Liver (tissue), 9 donors: ENCODE results near the gene RAB6A. TPM values are rescaled to one million over a fixed set of nuclear protein-coding genes. Genes with fewer than 3 reads are reported as not detected.

Experiments used
- DNase-seq: peaks from one replicate; pipeline ENCODE4 v3.0.0-alpha.2; 2017; ENCODE audit warnings: low spot score
- H3K27ac ChIP-seq, 2 donors: one replicate each; pipeline ENCODE4 v1.7.0; 2013; ENCODE audit warnings: inconsistent platforms in 2 of 2, low read length in 2 of 2, control low read depth in 1 of 2, low read depth in 1 of 2, mild to moderate bottlenecking in 1 of 2
- H3K27me3 ChIP-seq, 4 donors: one replicate each; pipeline versions ENCODE4 v1.6.1 to v1.7.0; 2013; ENCODE audit warnings: low read length in 3 of 4, inconsistent platforms in 1 of 4, mild to moderate bottlenecking in 1 of 4, moderate library complexity in 1 of 4; ENCODE audit not compliant: control insufficient read depth in 4 of 4, insufficient read depth in 4 of 4
- H3K36me3 ChIP-seq, 4 donors: one replicate each; pipeline versions ENCODE4 v1.6.1 to v1.7.0; 2013; ENCODE audit warnings: low read length in 3 of 4, mild to moderate bottlenecking in 3 of 4, low read depth in 1 of 4, moderate library complexity in 1 of 4; ENCODE audit not compliant: control insufficient read depth in 4 of 4, insufficient read depth in 3 of 4
- H3K4me1 ChIP-seq, 4 donors: one replicate each; pipeline versions ENCODE4 v1.6.1 to v1.7.0; 2013; ENCODE audit warnings: low read length in 3 of 4, mild to moderate bottlenecking in 3 of 4, moderate library complexity in 1 of 4; ENCODE audit not compliant: control insufficient read depth in 4 of 4, insufficient read depth in 4 of 4
- H3K4me3 ChIP-seq, 3 donors: one replicate each; pipeline versions ENCODE4 v1.6.1 to v1.7.0; 2013; ENCODE audit warnings: low read length in 3 of 3, control low read depth in 1 of 3, low read depth in 1 of 3, mild to moderate bottlenecking in 1 of 3
- H3K9ac ChIP-seq, 2 donors: one replicate each; pipeline ENCODE4 v1.7.0; 2013; ENCODE audit warnings: low read length in 2 of 2, mild to moderate bottlenecking in 2 of 2, moderate library complexity in 2 of 2, control low read depth in 1 of 2, low read depth in 1 of 2
- H3K9me3 ChIP-seq, 4 donors: one replicate each; pipeline versions ENCODE4 v1.6.1 to v1.7.0; 2013; ENCODE audit warnings: low read length in 3 of 4; ENCODE audit not compliant: control insufficient read depth in 4 of 4
- EGR1 ChIP-seq, 2 donors: IDR thresholded peaks; 2 replicates each; pipeline ENCODE4 v1.6.1; 2016 to 2018; ENCODE audit warnings: antibody characterized with exemption in 2 of 2, low read depth in 2 of 2
- FOXA1 ChIP-seq: IDR thresholded peaks from 2 replicates; pipeline ENCODE4 v1.6.1; 2016; ENCODE audit warnings: antibody characterized with exemption
- FOXA2 ChIP-seq: IDR thresholded peaks from 2 replicates; pipeline ENCODE4 v1.6.1; 2016; ENCODE audit warnings: antibody characterized with exemption
- GABPA ChIP-seq, 2 donors: IDR thresholded peaks in 1 of 2; conservative IDR thresholded peaks in 1 of 2; 2 replicates each; pipeline ENCODE4 v1.6.1; 2016; ENCODE audit warnings: antibody characterized with exemption in 2 of 2, mild to moderate bottlenecking in 1 of 2, moderate library complexity in 1 of 2
- HNF4A ChIP-seq, 2 donors: conservative IDR thresholded peaks; 2 replicates each; pipeline ENCODE4 v1.6.1; 2016; ENCODE audit warnings: antibody characterized with exemption in 2 of 2, mild to moderate bottlenecking in 2 of 2
- JUND ChIP-seq, 2 donors: IDR thresholded peaks; 2 replicates each; pipeline ENCODE4 v1.6.1; 2016; ENCODE audit warnings: antibody characterized with exemption in 2 of 2
- NR2F2 ChIP-seq: IDR thresholded peaks from 2 replicates; pipeline ENCODE4 v1.6.1; 2016; ENCODE audit warnings: antibody characterized with exemption
- RAD21 ChIP-seq, 2 donors: IDR thresholded peaks; 2 replicates each; pipeline ENCODE4 v1.6.1; 2016; ENCODE audit warnings: antibody characterized with exemption in 2 of 2, mild to moderate bottlenecking in 2 of 2
- RXRA ChIP-seq, 2 donors: IDR thresholded peaks; 2 replicates each; pipeline ENCODE4 v1.6.1; 2017 to 2018; ENCODE audit warnings: antibody characterized with exemption in 2 of 2, mild to moderate bottlenecking in 1 of 2
- SP1 ChIP-seq: IDR thresholded peaks from 2 replicates; pipeline ENCODE4 v1.6.1; 2018; ENCODE audit warnings: antibody characterized with exemption, mild to moderate bottlenecking
- YY1 ChIP-seq: IDR thresholded peaks from 2 replicates; pipeline ENCODE4 v1.6.1; 2016; ENCODE audit warnings: antibody characterized with exemption, mild to moderate bottlenecking
- WGBS: extraction: QIAGEN DNeasy Blood & Tissue Kit; methylation state at CpG from one replicate; pipeline ENCODE4 v1.1.7; 2013; 5-methylcytosine and 5-hydroxymethylcytosine counted together
- polyA plus RNA-seq, 2 donors: library from polyadenylated mRNA; stranded (reverse) in 1 of 2; unstranded in 1 of 2; fragments of 200-250 nt in 1 of 2; fragments of >200 nt in 1 of 2; fragmentation: Nextera tagmentation in 1 of 2; extraction: Ambion mirVana in 1 of 2; gene quantifications; one replicate each; pipeline versions ENCODE4 v1.2.1 to v1.2.3, GENCODE V29; 2013 to 2015
- total RNA-seq, 2 donors: library from RNA; depleted of rRNA; stranded (reverse); fragments of >200 nt; gene quantifications; one replicate each; pipeline ENCODE4 v1.2.3, GENCODE V29; 2014
- TF ChIP-seq, protein P1 (sequence below): IDR thresholded peaks from 2 replicates; pipeline ENCODE4 v1.6.1; 2016; ENCODE audit warnings: antibody characterized with exemption
- TF ChIP-seq, protein P2 (sequence below): IDR thresholded peaks from 2 replicates; pipeline ENCODE4 v1.6.1; 2016; ENCODE audit warnings: antibody characterized with exemption
- TF ChIP-seq, protein P3 (sequence below): fragments of 150-350 bp; IDR thresholded peaks from 2 replicates; pipeline ENCODE4 v1.5.1; 2017; ENCODE audit warnings: improper control_type of control experiment, low read depth, low read length; ENCODE audit not compliant: missing input control
- TF ChIP-seq, protein P4 (sequence below): IDR thresholded peaks from 2 replicates; pipeline ENCODE4 v1.6.1; 2016; ENCODE audit warnings: antibody characterized with exemption
- donor health status: healthy.
- donor health status: healthy.
- donor health status: healthy.
- donor health status: healthy.
- donor health status: healthy.

Gene RAB6A
- total and polyA plus RNA-seq, 4 donors: 36.0 to 165 (median 51.5) TPM

DNA sequence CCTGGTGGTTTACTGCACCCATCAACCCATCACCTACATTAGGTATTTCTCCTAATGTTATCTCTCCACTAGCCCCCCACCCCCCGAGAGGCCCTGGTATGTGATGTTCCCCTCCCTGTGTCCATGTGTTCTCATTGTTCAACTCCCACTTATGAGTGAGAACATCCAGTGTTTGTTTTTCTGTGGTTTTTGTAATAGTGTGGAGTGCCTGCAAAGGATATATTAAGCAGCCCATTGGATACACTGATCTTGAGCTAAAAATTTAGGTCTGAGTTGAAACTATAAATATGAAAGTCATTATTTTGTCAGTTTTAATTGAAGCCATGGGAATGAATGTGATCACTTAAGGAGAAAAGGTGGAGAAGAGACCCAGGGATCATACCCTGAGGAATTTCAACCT lies 49.8 kb upstream of the RAB6A start:
- no peak for DNase-seq
- H3K9me3 ChIP-seq: no peaks in the 10 kb centered on the region
- WGBS: 100% methylated on average over 1 of the region's 1 CpG
- H3K4me3 ChIP-seq: no peak overlapping the region
- H3K4me1 ChIP-seq: no peaks in the 10 kb centered on the region
- TF ChIP-seq YY1 (no peak), FOXA1 (no peak), SP1 (no peak), GABPA (IDR thresholded peaks at IDR 0.05 in 1 of 2, conservative IDR thresholded peaks at IDR 0.05 in 1 of 2) (no peak), NR2F2 (no peak)
- no peak overlapping the region for H3K27ac ChIP-seq
- peaks cover 0 to 9% (median 2%) of the 10 kb centered on the region in 4 donors for H3K36me3 ChIP-seq
- H3K27me3 ChIP-seq: no peaks in the 10 kb centered on the region
- no peak overlapping the region for H3K9ac ChIP-seq

DNA sequence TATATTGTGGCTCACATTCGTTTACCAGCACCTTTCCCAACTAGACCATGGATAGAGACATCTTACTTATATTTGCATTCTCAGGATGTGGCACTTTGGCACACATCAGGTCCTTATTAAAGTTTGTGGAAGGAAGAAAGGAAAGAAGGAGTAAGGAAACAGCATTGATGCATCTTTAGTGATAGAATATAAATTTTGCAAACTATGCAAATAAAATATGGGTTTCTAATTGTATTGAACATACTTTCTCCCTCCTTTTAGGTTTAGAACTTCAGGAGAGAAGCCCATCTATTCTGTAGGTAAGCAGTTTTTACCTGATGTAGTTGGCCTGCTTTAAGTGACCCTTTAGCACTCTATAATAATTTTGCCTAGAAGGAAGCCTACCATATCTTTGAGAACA lies 47.2 kb upstream of the RAB6A start:
- H3K27ac ChIP-seq: no peak overlapping the region
- TF ChIP-seq JUND (IDR thresholded peaks at IDR 0.05) (no peak), EGR1 (IDR thresholded peaks at IDR 0.05; ENCODE audit: low read depth in 2 of 2) (no peak), SP1 (no peak), FOXA2 (no peak), YY1 (no peak), FOXA1 (no peak), RAD21 (IDR thresholded peaks at IDR 0.05) (no peak), NR2F2 (no peak), HNF4A (conservative IDR thresholded peaks at IDR 0.05) (no peak), GABPA (IDR thresholded peaks at IDR 0.05 in 1 of 2, conservative IDR thresholded peaks at IDR 0.05 in 1 of 2) (no peak)
- TF ChIP-seq, protein P1, sequence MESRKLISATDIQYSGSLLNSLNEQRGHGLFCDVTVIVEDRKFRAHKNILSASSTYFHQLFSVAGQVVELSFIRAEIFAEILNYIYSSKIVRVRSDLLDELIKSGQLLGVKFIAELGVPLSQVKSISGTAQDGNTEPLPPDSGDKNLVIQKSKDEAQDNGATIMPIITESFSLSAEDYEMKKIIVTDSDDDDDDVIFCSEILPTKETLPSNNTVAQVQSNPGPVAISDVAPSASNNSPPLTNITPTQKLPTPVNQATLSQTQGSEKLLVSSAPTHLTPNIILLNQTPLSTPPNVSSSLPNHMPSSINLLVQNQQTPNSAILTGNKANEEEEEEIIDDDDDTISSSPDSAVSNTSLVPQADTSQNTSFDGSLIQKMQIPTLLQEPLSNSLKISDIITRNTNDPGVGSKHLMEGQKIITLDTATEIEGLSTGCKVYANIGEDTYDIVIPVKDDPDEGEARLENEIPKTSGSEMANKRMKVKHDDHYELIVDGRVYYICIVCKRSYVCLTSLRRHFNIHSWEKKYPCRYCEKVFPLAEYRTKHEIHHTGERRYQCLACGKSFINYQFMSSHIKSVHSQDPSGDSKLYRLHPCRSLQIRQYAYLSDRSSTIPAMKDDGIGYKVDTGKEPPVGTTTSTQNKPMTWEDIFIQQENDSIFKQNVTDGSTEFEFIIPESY: no peak
- TF ChIP-seq, protein P2, sequence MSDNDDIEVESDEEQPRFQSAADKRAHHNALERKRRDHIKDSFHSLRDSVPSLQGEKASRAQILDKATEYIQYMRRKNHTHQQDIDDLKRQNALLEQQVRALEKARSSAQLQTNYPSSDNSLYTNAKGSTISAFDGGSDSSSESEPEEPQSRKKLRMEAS: no peak
- TF ChIP-seq, protein P3, sequence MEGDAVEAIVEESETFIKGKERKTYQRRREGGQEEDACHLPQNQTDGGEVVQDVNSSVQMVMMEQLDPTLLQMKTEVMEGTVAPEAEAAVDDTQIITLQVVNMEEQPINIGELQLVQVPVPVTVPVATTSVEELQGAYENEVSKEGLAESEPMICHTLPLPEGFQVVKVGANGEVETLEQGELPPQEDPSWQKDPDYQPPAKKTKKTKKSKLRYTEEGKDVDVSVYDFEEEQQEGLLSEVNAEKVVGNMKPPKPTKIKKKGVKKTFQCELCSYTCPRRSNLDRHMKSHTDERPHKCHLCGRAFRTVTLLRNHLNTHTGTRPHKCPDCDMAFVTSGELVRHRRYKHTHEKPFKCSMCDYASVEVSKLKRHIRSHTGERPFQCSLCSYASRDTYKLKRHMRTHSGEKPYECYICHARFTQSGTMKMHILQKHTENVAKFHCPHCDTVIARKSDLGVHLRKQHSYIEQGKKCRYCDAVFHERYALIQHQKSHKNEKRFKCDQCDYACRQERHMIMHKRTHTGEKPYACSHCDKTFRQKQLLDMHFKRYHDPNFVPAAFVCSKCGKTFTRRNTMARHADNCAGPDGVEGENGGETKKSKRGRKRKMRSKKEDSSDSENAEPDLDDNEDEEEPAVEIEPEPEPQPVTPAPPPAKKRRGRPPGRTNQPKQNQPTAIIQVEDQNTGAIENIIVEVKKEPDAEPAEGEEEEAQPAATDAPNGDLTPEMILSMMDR: no peak
- TF ChIP-seq, protein P4, sequence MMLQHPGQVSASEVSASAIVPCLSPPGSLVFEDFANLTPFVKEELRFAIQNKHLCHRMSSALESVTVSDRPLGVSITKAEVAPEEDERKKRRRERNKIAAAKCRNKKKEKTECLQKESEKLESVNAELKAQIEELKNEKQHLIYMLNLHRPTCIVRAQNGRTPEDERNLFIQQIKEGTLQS: no peak
- H3K27me3 ChIP-seq: no peaks in the 10 kb centered on the region
- DNase-seq: no peak
- H3K4me1 ChIP-seq: no peaks in the 10 kb centered on the region
- no peaks in the 10 kb centered on the region for H3K9me3 ChIP-seq
- 90% methylated on average over 1 of the region's 1 CpG for WGBS
- no peak overlapping the region for H3K9ac ChIP-seq
- H3K4me3 ChIP-seq: no peak overlapping the region
- H3K36me3 ChIP-seq: peaks cover 0 to 9% (median 2%) of the 10 kb centered on the region in 4 donors

DNA sequence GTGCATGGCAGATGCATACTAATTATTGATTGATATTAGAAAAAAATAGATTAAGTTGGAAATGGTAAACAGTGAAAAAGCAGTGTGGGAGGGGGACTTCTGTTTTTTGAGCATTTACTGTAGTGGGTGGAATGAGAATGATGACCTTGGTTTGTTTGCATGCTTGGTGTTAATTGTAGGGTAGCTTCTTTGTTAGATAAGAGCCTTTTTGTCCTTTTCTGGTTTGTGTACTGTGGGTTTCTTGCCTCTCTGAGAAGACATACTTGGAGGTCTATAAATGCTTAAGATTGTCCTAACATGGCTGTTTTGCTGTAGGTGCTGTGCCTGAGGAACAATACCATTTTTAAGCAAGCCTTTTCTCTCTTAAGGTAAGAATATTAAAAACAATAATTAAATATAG lies 43.8 kb upstream of the RAB6A start:
- DNase-seq: no peak
- TF ChIP-seq NR2F2: no peak
- TF ChIP-seq GABPA (IDR thresholded peaks at IDR 0.05 in 1 of 2, conservative IDR thresholded peaks at IDR 0.05 in 1 of 2): no peak
- TF ChIP-seq FOXA2: no peak
- TF ChIP-seq RXRA (IDR thresholded peaks at IDR 0.05): no peak
- TF ChIP-seq RAD21 (IDR thresholded peaks at IDR 0.05): no peak

More for the DNA sequence above, 43.8 kb upstream of the RAB6A start:
- no peaks in the 10 kb centered on the region for H3K27me3 ChIP-seq
- H3K9me3 ChIP-seq: no peaks in the 10 kb centered on the region
- no peak overlapping the region for H3K9ac ChIP-seq
- no peak overlapping the region for H3K4me3 ChIP-seq
- peaks cover 0 to 9% (median 1%) of the 10 kb centered on the region in 4 donors for H3K36me3 ChIP-seq
- H3K4me1 ChIP-seq: no peaks in the 10 kb centered on the region
- no peak overlapping the region for H3K27ac ChIP-seq
